T1000 (cell line): ENCODE results near the gene ITIH5.

ENCODE experiments used
- DNase-seq: peaks from one replicate; lab custom pipeline; 2025; ENCODE audit warnings: mixed read lengths; lab: John Stamatoyannopoulos, UW

ITIH5 gene

GRCh38 chr10:7583626-7584025, 83.1 kb downstream of the ITIH5 start:
- DNase-seq: no peak

- DNase-seq: no peak
Measured at GRCh38 chr10:7580520-7580919, 86.2 kb downstream of the ITIH5 start.

- no peak for DNase-seq
Measured at GRCh38 chr10:7579681-7580080, 87.1 kb downstream of the ITIH5 start.

- DNase-seq: no peak
Measured at GRCh38 chr10:7577579-7577978, 89.2 kb downstream of the ITIH5 start.

GRCh38 chr10:7577176-7577575, 89.6 kb downstream of the ITIH5 start:
- DNase-seq: no peak

- no peak for DNase-seq
Measured at GRCh38 chr10:7576340-7576739, 90.4 kb downstream of the ITIH5 start.

GRCh38 chr10:7572391-7572790, 94.4 kb downstream of the ITIH5 start:
- no peak for DNase-seq

GRCh38 chr10:7571981-7572380, 94.8 kb downstream of the ITIH5 start:
- no peak for DNase-seq

- DNase-seq: no peak
Measured at GRCh38 chr10:7567911-7568620, 98.7 kb downstream of the ITIH5 start.

- DNase-seq: no peak
Measured at GRCh38 chr10:7566891-7567290, 99.9 kb downstream of the ITIH5 start.

- DNase-seq: no peak
Measured at GRCh38 chr10:7565871-7566270, 100.9 kb downstream of the ITIH5 start.

- no peak for DNase-seq
Measured at GRCh38 chr10:7563770-7564169, 103.0 kb downstream of the ITIH5 start.

GRCh38 chr10:7563368-7563767, 103.4 kb downstream of the ITIH5 start:
- DNase-seq: no peak

- DNase-seq: no peak
Measured at GRCh38 chr10:7561985-7562384, 104.8 kb downstream of the ITIH5 start.

GRCh38 chr10:7561216-7561893, 105.4 kb downstream of the ITIH5 start:
- DNase-seq: no peak

- DNase-seq: no peak
Measured at GRCh38 chr10:7560519-7560918, 106.2 kb downstream of the ITIH5 start.

GRCh38 chr10:7559386-7559785, 107.4 kb downstream of the ITIH5 start:
- no peak for DNase-seq

- DNase-seq: no peak
Measured at GRCh38 chr10:7558036-7558435, 108.7 kb downstream of the ITIH5 start.

- DNase-seq: no peak
Measured at GRCh38 chr10:7553531-7553930, 113.2 kb downstream of the ITIH5 start.

- DNase-seq: no peak
Measured at GRCh38 chr10:7551950-7552716, 114.6 kb downstream of the ITIH5 start.

- DNase-seq: no peak
Measured at GRCh38 chr10:7551289-7551688, 115.5 kb downstream of the ITIH5 start.

- no peak for DNase-seq
Measured at GRCh38 chr10:7550013-7550412, 116.8 kb downstream of the ITIH5 start.

- no peak for DNase-seq
Measured at GRCh38 chr10:7547829-7548228, 118.9 kb downstream of the ITIH5 start.
